Colonic mucosa (tissue), 4 donors: ENCODE measurements around the gene NFE2L1. TPM values are rescaled to one million over a fixed set of nuclear protein-coding genes. Genes with fewer than 3 reads are reported as not detected.
"Not testable (repeated sequence)": the region's sequence is repeated elsewhere in the genome, so short reads cannot be mapped to it uniquely, and the experiment has no call there.

ENCODE experiments used
- DNase-seq: peaks from one replicate; pipeline ENCODE4 v3.0.0-alpha.2; 2020
- H3K27ac ChIP-seq: fragments of 200-600 bp; one replicate; pipeline ENCODE4 v1.8.0; 2021
- H3K27me3 ChIP-seq: fragments of 200-600 bp; one replicate; pipeline ENCODE4 v1.8.0; 2021
- H3K36me3 ChIP-seq: fragments of 200-600 bp; one replicate; pipeline ENCODE4 v1.8.0; 2021
- H3K4me1 ChIP-seq: fragments of 200-600 bp; one replicate; pipeline ENCODE4 v1.8.0; 2021; ENCODE audit warnings: mild to moderate bottlenecking
- H3K4me3 ChIP-seq: fragments of 200-600 bp; one replicate; pipeline ENCODE4 v1.8.0; 2021
- H3K9ac ChIP-seq, 2 donors: one replicate each; pipeline ENCODE4 v1.7.0; 2013; ENCODE audit warnings: control low read depth in 2 of 2, low read depth in 2 of 2, low read length in 2 of 2
- H3K9me3 ChIP-seq: fragments of 200-600 bp; one replicate; pipeline ENCODE4 v1.8.0; 2021
- intact Hi-C: fragments of 100-400 bp; cut with DNase I; formaldehyde crosslinking; loops from one replicate; pipeline ENCODE4 v1.14.1; 2022
- total RNA-seq, 2 donors: library from RNA; stranded (reverse); fragmentation: NEBNext Ultra II Directional in 1 of 2; extraction: Animal tissue kit (Norgen Biotek cat#: 25700) in 1 of 2; gene quantifications; one replicate each; pipeline ENCODE4 v1.2.1, GENCODE V29; 2021
- TF ChIP-seq, protein P1 (sequence below): fragments of 200-600 bp; IDR thresholded peaks from one replicate; pipeline ENCODE4 v1.8.0; 2022; ENCODE audit warnings: antibody characterized with exemption, mild to moderate bottlenecking
- donor health status: healthy.
- donor health status: DM: no; HTN: no; CAD: no.
- donor health status: DM: no; HTN: no; CAD: no.

Gene NFE2L1
- total RNA-seq, 2 donors from 2014 or later = 158 to 264 TPM

DNA sequence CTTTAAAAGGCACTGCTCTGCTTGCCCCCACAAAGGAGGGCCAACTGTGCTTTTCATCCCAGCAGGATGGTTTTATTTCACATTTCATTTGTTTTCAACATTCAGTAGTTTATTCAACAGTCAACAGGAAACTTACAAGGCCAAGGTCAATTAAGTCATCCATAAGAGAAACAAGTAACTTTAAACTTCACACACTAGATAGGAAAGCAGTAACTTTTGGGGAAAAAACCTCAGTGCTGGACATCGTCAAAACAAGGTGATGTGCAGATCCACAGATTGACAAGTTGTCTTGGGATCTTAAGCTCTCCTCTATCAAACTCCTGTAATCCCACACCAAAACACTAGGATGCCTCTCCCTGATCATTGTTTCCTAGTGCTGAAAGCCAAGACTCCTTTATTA lies 18.5 kb downstream of the NFE2L1 start:
- H3K27ac ChIP-seq = no peak overlapping the region
- intact Hi-C loops = no loop called here
- H3K9me3 ChIP-seq = no peaks in the 10 kb centered on the region
- no peaks in the 10 kb centered on the region for H3K36me3 ChIP-seq
- H3K4me3 ChIP-seq = no peak overlapping the region
- H3K9ac ChIP-seq = no peak overlapping the region
- DNase-seq = no peak
- H3K27me3 ChIP-seq = no peaks in the 10 kb centered on the region
- H3K4me1 ChIP-seq = no peaks in the 10 kb centered on the region
- TF ChIP-seq, protein P1, sequence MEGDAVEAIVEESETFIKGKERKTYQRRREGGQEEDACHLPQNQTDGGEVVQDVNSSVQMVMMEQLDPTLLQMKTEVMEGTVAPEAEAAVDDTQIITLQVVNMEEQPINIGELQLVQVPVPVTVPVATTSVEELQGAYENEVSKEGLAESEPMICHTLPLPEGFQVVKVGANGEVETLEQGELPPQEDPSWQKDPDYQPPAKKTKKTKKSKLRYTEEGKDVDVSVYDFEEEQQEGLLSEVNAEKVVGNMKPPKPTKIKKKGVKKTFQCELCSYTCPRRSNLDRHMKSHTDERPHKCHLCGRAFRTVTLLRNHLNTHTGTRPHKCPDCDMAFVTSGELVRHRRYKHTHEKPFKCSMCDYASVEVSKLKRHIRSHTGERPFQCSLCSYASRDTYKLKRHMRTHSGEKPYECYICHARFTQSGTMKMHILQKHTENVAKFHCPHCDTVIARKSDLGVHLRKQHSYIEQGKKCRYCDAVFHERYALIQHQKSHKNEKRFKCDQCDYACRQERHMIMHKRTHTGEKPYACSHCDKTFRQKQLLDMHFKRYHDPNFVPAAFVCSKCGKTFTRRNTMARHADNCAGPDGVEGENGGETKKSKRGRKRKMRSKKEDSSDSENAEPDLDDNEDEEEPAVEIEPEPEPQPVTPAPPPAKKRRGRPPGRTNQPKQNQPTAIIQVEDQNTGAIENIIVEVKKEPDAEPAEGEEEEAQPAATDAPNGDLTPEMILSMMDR = no peak

DNA sequence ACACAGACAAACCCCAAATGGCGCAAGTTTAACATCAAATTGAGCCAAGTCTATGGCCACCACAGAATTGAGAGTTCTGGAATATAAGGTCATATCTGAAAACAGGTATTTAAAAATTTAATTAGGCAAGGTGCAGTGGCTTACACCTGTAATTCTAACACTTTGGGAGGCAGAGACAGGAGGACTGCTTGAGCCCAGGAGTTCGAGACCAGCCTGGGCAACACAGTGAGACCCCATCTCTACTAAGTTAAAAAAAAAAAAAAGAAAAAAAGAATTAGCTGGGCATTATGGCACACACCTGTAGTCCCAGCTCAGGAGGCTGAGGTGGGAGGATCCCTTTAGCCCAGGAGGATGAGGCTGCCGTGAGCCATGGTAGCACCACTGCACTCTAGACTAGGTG lies 19.1 kb downstream of the NFE2L1 start:
- Histone ChIP-seq H3K27ac (no peak overlapping the region), H3K27me3 (no peaks in the 10 kb centered on the region), H3K9ac (no peak overlapping the region), H3K9me3 (no peaks in the 10 kb centered on the region), H3K36me3 (no peaks in the 10 kb centered on the region), H3K4me3 (no peak overlapping the region), H3K4me1 (no peaks in the 10 kb centered on the region)
- intact Hi-C loops = no loop called here
- DNase-seq = no peak
- TF ChIP-seq, protein P1 = no peak

DNA sequence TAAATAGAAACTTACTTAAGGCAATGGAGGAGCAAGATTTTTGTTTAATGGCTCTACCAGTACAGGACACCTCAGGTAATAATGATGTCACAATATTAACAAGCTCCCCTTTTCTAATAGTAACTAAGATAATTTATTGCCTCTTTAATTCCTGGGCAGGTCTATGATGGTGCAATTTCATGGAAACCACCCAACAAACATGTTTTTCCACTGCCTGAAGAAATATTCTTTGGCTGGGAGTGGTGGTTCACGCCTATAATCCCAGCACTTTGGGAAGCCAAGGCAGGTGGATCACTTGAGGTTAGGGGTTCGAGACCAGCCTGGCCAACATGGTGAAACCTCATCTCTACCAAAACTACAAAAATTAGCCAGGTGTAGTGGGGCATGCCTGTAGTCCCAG lies 19.6 kb downstream of the NFE2L1 start:
- H3K4me3 ChIP-seq, H3K27ac ChIP-seq, DNase-seq, H3K9ac ChIP-seq, H3K9me3 ChIP-seq, H3K27me3 ChIP-seq, H3K4me1 ChIP-seq, H3K36me3 ChIP-seq, intact Hi-C loops: not testable (repeated sequence)

- TF ChIP-seq, protein P1 = no peak
- H3K4me3 ChIP-seq = no peak overlapping the region
- intact Hi-C loops = no loop called here
- H3K4me1 ChIP-seq = no peaks in the 10 kb centered on the region
- no peaks in the 10 kb centered on the region for H3K9me3 ChIP-seq
- H3K36me3 ChIP-seq = no peaks in the 10 kb centered on the region
- no peak for DNase-seq
- no peaks in the 10 kb centered on the region for H3K27me3 ChIP-seq
- H3K27ac ChIP-seq = no peak overlapping the region
- no peak overlapping the region for H3K9ac ChIP-seq
Measured at GRCh38 chr17:48068491-48068961, 20.4 kb downstream of the NFE2L1 start.

GRCh38 chr17:48070195-48070594 lies 22.0 kb downstream of the NFE2L1 start:
- H3K9ac ChIP-seq = no peak overlapping the region
- no peak overlapping the region for H3K27ac ChIP-seq
- H3K27me3 ChIP-seq = no peaks in the 10 kb centered on the region
- TF ChIP-seq, protein P1 = no peak
- H3K4me1 ChIP-seq = no peaks in the 10 kb centered on the region
- no peak overlapping the region for H3K4me3 ChIP-seq
- DNase-seq = no peak
- no peaks in the 10 kb centered on the region for H3K9me3 ChIP-seq
- intact Hi-C loops = no loop called here
- no peaks in the 10 kb centered on the region for H3K36me3 ChIP-seq

DNA sequence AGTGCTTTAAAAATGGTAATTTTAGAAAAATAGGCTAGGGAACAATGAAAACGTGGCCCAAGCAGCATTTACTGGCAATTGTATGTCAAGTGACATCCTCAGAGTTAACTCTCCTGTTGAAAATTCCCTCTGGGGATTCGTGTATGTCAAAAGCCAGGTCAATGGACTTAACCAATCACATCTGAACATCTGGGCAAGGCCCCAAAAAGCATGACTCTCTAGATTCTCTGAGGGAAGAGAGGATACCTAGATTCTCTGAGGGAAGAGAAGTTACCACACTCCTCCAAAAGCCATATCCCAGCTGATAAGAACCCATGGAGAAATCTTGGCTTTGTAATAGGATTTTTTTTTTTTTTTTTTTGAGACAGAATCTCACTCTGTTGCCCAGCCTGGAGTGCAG lies 23.5 kb downstream of the NFE2L1 start:
- intact Hi-C loops = no loop called here
- H3K36me3 ChIP-seq = no peaks in the 10 kb centered on the region
- H3K27ac ChIP-seq = no peak overlapping the region
- H3K9ac ChIP-seq = no peak overlapping the region
- H3K27me3 ChIP-seq = no peaks in the 10 kb centered on the region
- H3K4me3 ChIP-seq = no peak overlapping the region
- no peaks in the 10 kb centered on the region for H3K9me3 ChIP-seq
- TF ChIP-seq, protein P1 = no peak
- H3K4me1 ChIP-seq = no peaks in the 10 kb centered on the region
- DNase-seq = no peak

DNA sequence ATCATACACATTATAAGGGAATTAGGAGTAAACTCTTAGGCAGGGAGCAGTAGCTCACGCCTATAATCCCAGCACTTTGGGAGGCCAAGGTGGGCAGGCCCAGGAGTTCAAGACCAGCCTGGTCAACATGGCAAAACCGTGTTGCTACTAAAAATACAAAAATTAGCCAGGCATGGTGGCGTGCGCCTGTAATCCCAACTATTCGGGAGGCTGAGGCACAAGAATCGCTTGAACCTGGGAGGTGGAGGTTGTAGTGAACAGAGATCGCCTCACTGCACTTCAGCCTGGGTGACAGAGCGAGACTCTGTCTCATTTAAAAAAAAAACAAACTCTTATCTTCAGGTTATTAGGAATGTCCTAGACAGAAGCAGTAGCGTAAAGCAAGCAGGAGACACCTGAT lies 24.7 kb downstream of the NFE2L1 start:
- H3K27me3 ChIP-seq, H3K4me1 ChIP-seq, H3K9ac ChIP-seq, DNase-seq, H3K4me3 ChIP-seq, H3K27ac ChIP-seq, H3K9me3 ChIP-seq, H3K36me3 ChIP-seq, intact Hi-C loops: not testable (repeated sequence)

- H3K27me3 ChIP-seq, H3K36me3 ChIP-seq, H3K27ac ChIP-seq, H3K4me3 ChIP-seq, DNase-seq, H3K9ac ChIP-seq, H3K9me3 ChIP-seq, H3K4me1 ChIP-seq: not testable (repeated sequence)
- intact Hi-C loops = loop anchor here (1.0 kb wide), 1 partner anchor 47 kb away; no protein-coding TSS in a partner anchor
Measured at GRCh38 chr17:48073566-48074094, 25.5 kb downstream of the NFE2L1 start.
